ENCODE results near the gene VIPR2.

- TF ChIP-seq CTCF (IDR thresholded peaks at IDR 0.05) (no peak), POLR2A (IDR thresholded peaks at IDR 0.05) (no peak)
Measured at GRCh38 chr7:159095979-159096411, 48.7 kb downstream of the VIPR2 start.
